Kidney (tissue), 14 donors: ENCODE data around the gene CRYBG1. TPM values are rescaled to one million over a fixed set of nuclear protein-coding genes. Genes with fewer than 3 reads are reported as not detected.

ENCODE experiments used
- DNase-seq, 5 donors: peaks; one replicate each; pipeline ENCODE4 v3.0.0-alpha.2; 2013 to 2020
- FAIRE-seq: peaks from 2 replicates; lab custom pipeline; 2012; peaks lifted over from hg19 to GRCh38; lab: Jason Lieb, UNC
- H3K27ac ChIP-seq, 2 donors: one replicate each; pipeline ENCODE4 v1.7.0; 2013; ENCODE audit warnings: low read depth in 2 of 2, low read length in 2 of 2, inconsistent platforms in 1 of 2
- H3K27me3 ChIP-seq: one replicate; pipeline ENCODE4 v1.7.1; 2013; ENCODE audit warnings: low read length, inconsistent platforms; ENCODE audit not compliant: control insufficient read depth, insufficient read depth
- H3K36me3 ChIP-seq, 3 donors: one replicate each; pipeline versions ENCODE4 v1.7.0 to v1.7.1; 2013; ENCODE audit warnings: low read length in 3 of 3, control low read depth in 1 of 3, inconsistent platforms in 1 of 3; ENCODE audit not compliant: insufficient read depth in 3 of 3, control insufficient read depth in 2 of 3
- H3K4me1 ChIP-seq, 3 donors: one replicate each; pipeline versions ENCODE4 v1.7.0 to v1.7.1; 2013; ENCODE audit warnings: low read length in 3 of 3, inconsistent platforms in 1 of 3, low read depth in 1 of 3; ENCODE audit not compliant: control insufficient read depth in 2 of 3, insufficient read depth in 2 of 3
- H3K4me3 ChIP-seq, 3 donors: one replicate each; pipeline versions ENCODE4 v1.7.0 to v1.8.1; 2013; ENCODE audit warnings: low read length in 3 of 3, control low read depth in 1 of 3, inconsistent platforms in 1 of 3
- H3K9ac ChIP-seq, 3 donors: one replicate each; pipeline versions ENCODE4 v1.7.0 to v1.7.1; 2013; ENCODE audit warnings: low read length in 3 of 3, control low read depth in 1 of 3, inconsistent platforms in 1 of 3
- H3K9me3 ChIP-seq, 3 donors: one replicate each; pipeline versions ENCODE4 v1.7.0 to v1.7.1; 2013; ENCODE audit warnings: low read length in 3 of 3, control low read depth in 1 of 3, inconsistent platforms in 1 of 3; ENCODE audit not compliant: control insufficient read depth in 2 of 3, insufficient read depth in 1 of 3
- intact Hi-C: fragments of 100-400 bp; cut with DNase I; formaldehyde crosslinking; loops from one replicate; pipeline ENCODE4 v1.11.1; 2022
- polyA plus RNA-seq: library from polyadenylated mRNA; stranded (reverse); fragments of 350-450 nt; fragmentation: Illumina TruSeq; extraction: RNeasy Lipid Tissue Mini Kit (QIAGEN cat#74804); gene quantifications from one replicate; pipeline ENCODE4 v1.2.3, GENCODE V29; 2014; ENCODE audit warnings: low read depth, low replicate concordance; ENCODE audit not compliant: insufficient read depth
- total RNA-seq: library from RNA; stranded (reverse); fragmentation: NEBNext Ultra II Directional; extraction: Animal tissue kit (Norgen Biotek cat#: 25700); gene quantifications from one replicate; pipeline ENCODE4 v1.2.1, GENCODE V29; 2021
- TF ChIP-seq, protein P1 (sequence below): IDR thresholded peaks from 3 replicates; pipeline ENCODE4 v1.5.1; 2012; ENCODE audit warnings: mild to moderate bottlenecking, moderate library complexity, borderline replicate concordance; ENCODE audit not compliant: insufficient read depth; ENCODE audit errors: extremely low read depth
- donor health status: control.
- donor health status: control.
- donor health status: control.
- donor health status: control.
- donor health status: control.
- donor health status: DM: yes; HTN: yes; CAD: no.
- donor health status: Normal renal cell carcinoma (clear cell type).

CRYBG1 gene
- total and polyA plus RNA-seq, 2 donors from 2014 or later: 7.0 to 32.6 TPM

GRCh38 chr6:106572875-106573585, 212.5 kb downstream of the CRYBG1 start:
- no peak for DNase-seq
- FAIRE-seq: no peak
- Histone ChIP-seq H3K36me3 (peaks cover 0 to 9% (median 7%) of the 10 kb centered on the region in 3 donors), H3K27ac (no peak overlapping the region), H3K4me1 (no peaks in the 10 kb centered on the region), H3K27me3 (no peaks in the 10 kb centered on the region), H3K9me3 (no peaks in the 10 kb centered on the region), H3K4me3 (no peak overlapping the region), H3K9ac (no peak overlapping the region)
- TF ChIP-seq, protein P1, sequence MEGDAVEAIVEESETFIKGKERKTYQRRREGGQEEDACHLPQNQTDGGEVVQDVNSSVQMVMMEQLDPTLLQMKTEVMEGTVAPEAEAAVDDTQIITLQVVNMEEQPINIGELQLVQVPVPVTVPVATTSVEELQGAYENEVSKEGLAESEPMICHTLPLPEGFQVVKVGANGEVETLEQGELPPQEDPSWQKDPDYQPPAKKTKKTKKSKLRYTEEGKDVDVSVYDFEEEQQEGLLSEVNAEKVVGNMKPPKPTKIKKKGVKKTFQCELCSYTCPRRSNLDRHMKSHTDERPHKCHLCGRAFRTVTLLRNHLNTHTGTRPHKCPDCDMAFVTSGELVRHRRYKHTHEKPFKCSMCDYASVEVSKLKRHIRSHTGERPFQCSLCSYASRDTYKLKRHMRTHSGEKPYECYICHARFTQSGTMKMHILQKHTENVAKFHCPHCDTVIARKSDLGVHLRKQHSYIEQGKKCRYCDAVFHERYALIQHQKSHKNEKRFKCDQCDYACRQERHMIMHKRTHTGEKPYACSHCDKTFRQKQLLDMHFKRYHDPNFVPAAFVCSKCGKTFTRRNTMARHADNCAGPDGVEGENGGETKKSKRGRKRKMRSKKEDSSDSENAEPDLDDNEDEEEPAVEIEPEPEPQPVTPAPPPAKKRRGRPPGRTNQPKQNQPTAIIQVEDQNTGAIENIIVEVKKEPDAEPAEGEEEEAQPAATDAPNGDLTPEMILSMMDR: no peak
- intact Hi-C loops: loop anchor here (10.0 kb wide), 1 partner anchor 228 kb away; no protein-coding TSS in a partner anchor

DNA sequence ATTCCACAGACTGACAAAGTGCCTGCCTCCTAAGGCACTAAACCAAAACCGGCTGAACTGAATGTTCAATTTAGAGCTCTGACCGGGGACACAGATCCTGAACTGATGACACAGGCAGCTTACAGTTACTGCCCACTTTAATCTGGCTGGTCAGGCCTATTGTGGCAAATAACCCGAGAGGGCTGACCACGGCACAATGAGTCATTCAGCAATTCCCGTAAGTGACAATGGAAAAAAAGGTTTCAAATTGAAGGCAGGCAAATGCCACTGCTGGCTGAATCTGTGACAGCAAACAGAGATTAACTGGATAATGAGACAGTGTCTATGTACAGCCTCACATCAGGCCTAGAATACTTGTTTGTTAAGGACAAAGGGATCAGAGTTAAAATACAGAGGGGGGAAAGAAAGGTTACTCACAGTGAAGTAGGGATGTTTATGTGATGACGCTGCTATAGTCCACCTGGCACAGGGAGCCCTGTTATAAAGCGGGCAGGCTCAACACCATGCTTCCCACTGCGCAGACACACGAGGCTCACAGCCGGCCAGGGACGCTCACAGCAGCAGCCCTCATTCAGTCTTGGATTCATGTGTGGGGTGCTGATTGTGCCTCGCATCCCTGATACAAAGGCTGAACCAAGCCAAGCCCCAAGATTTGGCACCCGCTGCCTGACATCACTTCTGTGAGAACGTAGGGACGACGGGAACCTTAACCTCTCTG, 214.4 kb downstream of the CRYBG1 start:
- TF ChIP-seq, protein P1: no peak
- Histone ChIP-seq H3K4me1 (no peaks in the 10 kb centered on the region), H3K27me3 (no peaks in the 10 kb centered on the region), H3K27ac (no peak overlapping the region), H3K36me3 (peaks cover 0 to 4% (median 0%) of the 10 kb centered on the region in 3 donors), H3K9me3 (no peaks in the 10 kb centered on the region), H3K9ac (no peak overlapping the region), H3K4me3 (no peak overlapping the region)
- FAIRE-seq: no peak
- no peak for DNase-seq
- intact Hi-C loops: loop anchor here (10.0 kb wide), 1 partner anchor 230 kb away; no protein-coding TSS in a partner anchor

DNA sequence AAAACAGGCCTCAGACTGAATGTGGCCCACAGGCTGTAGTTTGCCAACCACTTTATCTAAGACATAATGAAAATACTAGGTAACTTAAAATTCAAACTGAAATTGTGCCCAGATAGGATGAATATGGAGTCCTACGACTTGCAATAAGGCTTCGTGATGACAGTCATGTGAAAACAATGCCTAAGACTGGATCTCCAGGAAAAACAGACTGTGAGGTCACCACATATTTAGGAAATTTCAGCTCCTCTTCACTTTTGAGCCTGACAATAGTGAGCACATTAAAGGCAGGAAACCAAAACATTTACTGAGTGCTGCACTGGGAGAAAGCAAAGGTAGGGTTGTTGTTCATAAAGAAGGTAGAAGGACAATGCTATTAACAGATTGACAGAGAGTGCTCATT, 218.8 kb downstream of the CRYBG1 start:
- Histone ChIP-seq H3K4me1 (no peaks in the 10 kb centered on the region), H3K27me3 (no peaks in the 10 kb centered on the region), H3K36me3 (peaks cover 0 to 5% (median 0%) of the 10 kb centered on the region in 3 donors), H3K9me3 (no peaks in the 10 kb centered on the region), H3K4me3 (no peak overlapping the region), H3K9ac (no peak overlapping the region), H3K27ac (no peak overlapping the region)
- DNase-seq (no peak), FAIRE-seq (no peak)
- TF ChIP-seq, protein P1: no peak
- intact Hi-C loops: loop anchor here (10.0 kb wide), 1 partner anchor 234 kb away; no protein-coding TSS in a partner anchor
